Keratinocyte (primary cell): ENCODE results near the gene APC. TPM values are rescaled to one million over a fixed set of nuclear protein-coding genes. Genes with fewer than 3 reads are reported as not detected.

ENCODE experiments used
- DNase-seq: peaks from one replicate; pipeline ENCODE4 v3.0.0-alpha.2; 2011; ENCODE audit warnings: low read depth, missing footprints, low spot score
- FAIRE-seq: peaks from 2 replicates; lab custom pipeline; 2011; peaks lifted over from hg19 to GRCh38; lab: Jason Lieb, UNC
- H2AFZ ChIP-seq: 2 replicates; pipeline ENCODE4 v1.6.0; 2012; ENCODE audit warnings: low read length, control low read depth, inconsistent platforms; ENCODE audit not compliant: control insufficient read depth
- H3K27ac ChIP-seq: 2 replicates; pipeline ENCODE4 v1.5.1; 2011; ENCODE audit warnings: low read length; ENCODE audit not compliant: control insufficient read depth, insufficient read depth
- H3K27me3 ChIP-seq: 3 replicates; pipeline ENCODE4 v1.6.0; 2011; ENCODE audit warnings: low read length; ENCODE audit not compliant: control insufficient read depth, insufficient read depth; ENCODE audit errors: extremely low read depth
- H3K36me3 ChIP-seq, 2 experiments: 2 replicates in 1 of 2; 3 replicates in 1 of 2; pipeline ENCODE4 v1.5.1; 2011; ENCODE audit warnings: low read length in 2 of 2, mild to moderate bottlenecking in 1 of 2; ENCODE audit not compliant: control insufficient read depth in 2 of 2, insufficient read depth in 2 of 2; ENCODE audit errors: extremely low read depth in 1 of 2
- H3K4me1 ChIP-seq: 3 replicates; pipeline ENCODE4 v1.5.1; 2011; ENCODE audit warnings: low read length; ENCODE audit not compliant: control insufficient read depth, insufficient read depth; ENCODE audit errors: extremely low read depth
- H3K4me2 ChIP-seq: 3 replicates; pipeline ENCODE4 v1.6.0; 2011; ENCODE audit warnings: low read depth, low read length; ENCODE audit not compliant: control insufficient read depth, insufficient read depth; ENCODE audit errors: extremely low read depth
- H3K4me3 ChIP-seq, 3 experiments: fragments of 200-600 bp in 1 of 3; sonication (generic) in 1 of 3; 2 replicates in 2 of 3; 3 replicates in 1 of 3; pipeline ENCODE4 v1.5.1; 2011 to 2016; ENCODE audit warnings: low read length in 3 of 3, mild to moderate bottlenecking in 3 of 3, control low read depth in 2 of 3, inconsistent platforms in 1 of 3, low read depth in 1 of 3, mixed read lengths in 1 of 3, mixed run types in 1 of 3, moderate library complexity in 1 of 3; ENCODE audit not compliant: control insufficient read depth in 2 of 3, insufficient read depth in 2 of 3; ENCODE audit errors: extremely low read depth in 1 of 3
- H3K79me2 ChIP-seq: 2 replicates; pipeline ENCODE4 v1.6.0; 2012; ENCODE audit warnings: low read length; ENCODE audit not compliant: control insufficient read depth, insufficient read depth
- H3K9ac ChIP-seq: 3 replicates; pipeline ENCODE4 v1.6.0; 2011; ENCODE audit warnings: low read length; ENCODE audit not compliant: control insufficient read depth, insufficient read depth; ENCODE audit errors: extremely low read depth
- H3K9me1 ChIP-seq: 3 replicates; pipeline ENCODE4 v1.6.0; 2011; ENCODE audit warnings: low read length; ENCODE audit not compliant: control insufficient read depth, insufficient read depth; ENCODE audit errors: extremely low read depth
- H3K9me3 ChIP-seq: 2 replicates; pipeline ENCODE4 v1.5.1; 2012; ENCODE audit warnings: low read depth, low read length; ENCODE audit not compliant: control insufficient read depth
- H4K20me1 ChIP-seq: 3 replicates; pipeline ENCODE4 v1.6.0; 2011; ENCODE audit warnings: low read length; ENCODE audit not compliant: control insufficient read depth, insufficient read depth; ENCODE audit errors: extremely low read depth
- CTCF ChIP-seq, 3 experiments: IDR thresholded peaks in 1 of 3; conservative IDR thresholded peaks in 1 of 3; optimal IDR thresholded peaks in 1 of 3; 2 replicates in 2 of 3; 3 replicates in 1 of 3; pipeline versions ENCODE3 to v1.5.1; 2011; ENCODE audit warnings: low read length in 3 of 3, mild to moderate bottlenecking in 3 of 3, moderate library complexity in 2 of 3, control low read depth in 1 of 3, inconsistent platforms in 1 of 3; ENCODE audit not compliant: insufficient read depth in 2 of 3; ENCODE audit errors: extremely low read depth in 1 of 3
- EZH2 ChIP-seq: IDR thresholded peaks from one replicate; pipeline ENCODE4 v1.6.1; 2012; ENCODE audit warnings: inconsistent platforms, mild to moderate bottlenecking, low read length, moderate library complexity
- dilution Hi-C: fragments of 300-500 bp; cut with MboI; formaldehyde crosslinking; loops from one replicate; pipeline ENCODE4 v1.7.0; 2020; ENCODE audit warnings: low sequenced_read_pairs; ENCODE audit not compliant: extremely low pct_ligation_motif_present
- polyA plus RNA-seq, 5 experiments: library from polyadenylated mRNA; depleted of rRNA in 3 of 5; stranded (reverse) in 3 of 5; stranded (forward) in 1 of 5; unstranded in 1 of 5; fragments of >200 nt; gene quantifications; 1 replicate in 1 of 5; 2 replicates in 3 of 5; 3 replicates in 1 of 5; pipeline versions ENCODE4 v1.2.1 to v1.2.3, GENCODE V29; 2011 to 2012; ENCODE audit warnings: missing spikeins in 2 of 5, low read depth in 1 of 5, low replicate concordance in 1 of 5

Gene APC
- polyA plus RNA-seq, 1 donor (not counting 4 experiments of a cell fraction or from before 2014, with no cell fraction given), result 16.5 TPM

DNA sequence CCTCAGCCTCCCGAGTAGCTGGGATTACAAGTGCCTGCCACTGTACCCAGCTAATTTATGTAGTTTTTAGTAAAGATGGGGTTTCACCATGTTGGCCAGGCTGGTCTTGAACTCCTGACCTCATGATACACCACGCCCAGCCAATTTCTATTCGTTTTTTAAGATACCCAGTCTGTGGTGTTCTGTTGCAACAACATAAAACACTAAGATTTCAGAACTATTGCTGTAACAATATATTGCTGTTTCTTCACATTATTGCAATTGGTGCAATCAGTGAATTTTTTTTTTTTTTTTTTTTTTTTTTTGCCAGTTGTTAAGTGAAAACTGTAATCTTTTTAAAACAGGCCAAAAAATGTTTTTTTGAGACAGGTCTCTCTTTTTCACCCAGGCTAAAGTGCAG lies 133.3 kb downstream of the APC start:
- Histone ChIP-seq H3K4me2 (no peak overlapping the region), H3K9me1 (no peaks in the 10 kb centered on the region), H3K4me1 (no peaks in the 10 kb centered on the region), H3K9me3 (no peaks in the 10 kb centered on the region), H3K27ac (no peak overlapping the region), H3K9ac (no peak overlapping the region), H3K36me3 (peaks cover 0 to 15% of the 10 kb centered on the region in 2 experiments), H3K4me3 (no peak overlapping the region), H3K27me3 (no peaks in the 10 kb centered on the region), H3K79me2 (peaks cover 3% of the 10 kb centered on the region), H4K20me1 (no peaks in the 10 kb centered on the region), H2AFZ (no peak overlapping the region)
- FAIRE-seq (no peak), DNase-seq (no peak)
- TF ChIP-seq EZH2 (no peak), CTCF (optimal IDR thresholded peaks at IDR 0.05 in 1 of 3, IDR thresholded peaks at IDR 0.05 in 1 of 3, conservative IDR thresholded peaks at IDR 0.05 in 1 of 3; ENCODE audit: extremely low read depth in 1 of 3, insufficient read depth in 2 of 3, low read length in 3 of 3) (no peak)
- dilution Hi-C loops, result no loop called here

DNA sequence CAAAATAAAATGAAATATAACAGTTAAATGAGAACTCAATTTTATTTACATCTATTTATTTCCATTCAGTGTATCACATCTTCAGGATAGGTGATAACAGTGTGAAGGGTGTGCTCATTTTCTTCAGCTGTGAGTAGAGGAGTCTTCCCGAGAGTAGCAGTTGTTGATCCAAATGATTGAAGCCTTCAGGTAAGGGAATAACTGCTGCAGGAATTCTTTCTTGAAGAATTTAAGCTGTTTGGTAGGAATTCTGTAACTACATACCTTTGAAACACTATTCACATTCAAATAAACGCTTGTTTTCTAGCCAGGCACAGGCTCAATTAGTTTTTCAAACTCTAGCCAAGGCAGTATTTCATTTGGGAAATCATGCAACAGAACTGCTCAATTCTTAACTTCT lies 138.7 kb downstream of the APC start:
- Histone ChIP-seq H3K9me1 (no peaks in the 10 kb centered on the region), H3K27me3 (no peaks in the 10 kb centered on the region), H3K9me3 (no peaks in the 10 kb centered on the region), H3K4me1 (peaks cover 21% of the 10 kb centered on the region), H3K4me3 (no peak overlapping the region), H3K79me2 (peaks cover 3% of the 10 kb centered on the region), H3K36me3 (peaks cover 6 to 7% of the 10 kb centered on the region in 2 experiments), H3K4me2 (no peak overlapping the region), H4K20me1 (peaks cover 2% of the 10 kb centered on the region), H3K9ac (no peak overlapping the region), H2AFZ (no peak overlapping the region), H3K27ac (no peak overlapping the region)
- no peak for DNase-seq
- no peak for TF ChIP-seq EZH2
- no peak for TF ChIP-seq CTCF (optimal IDR thresholded peaks at IDR 0.05 in 1 of 3, IDR thresholded peaks at IDR 0.05 in 1 of 3, conservative IDR thresholded peaks at IDR 0.05 in 1 of 3; ENCODE audit: extremely low read depth in 1 of 3, insufficient read depth in 2 of 3, low read length in 3 of 3)
- dilution Hi-C loops, result no loop called here
- no peak for FAIRE-seq
